H9 (cell line): ENCODE measurements around the gene PLEKHG3. TPM values are rescaled to one million over a fixed set of nuclear protein-coding genes. Genes with fewer than 3 reads are reported as not detected.

Experiments used
- DNase-seq: peaks from one replicate; pipeline ENCODE4 v3.0.0-alpha.2; 2017
- H2AFZ ChIP-seq: one replicate; pipeline ENCODE4 v1.6.1; 2013; ENCODE audit warnings: mild to moderate bottlenecking, low read length, control low read depth, moderate library complexity
- H2AK5ac ChIP-seq: 2 replicates; pipeline ENCODE4 v1.6.1; 2013; ENCODE audit warnings: low read length, control low read depth, mixed read lengths; ENCODE audit not compliant: insufficient read length
- H2BK120ac ChIP-seq: one replicate; pipeline ENCODE4 v1.6.1; 2013; ENCODE audit warnings: low read depth, mild to moderate bottlenecking, low read length, control low read depth, inconsistent platforms; ENCODE audit not compliant: poor library complexity, severe bottlenecking
- H2BK12ac ChIP-seq: 2 replicates; pipeline ENCODE4 v1.6.1; 2013; ENCODE audit warnings: low read length, control low read depth, mixed read lengths, low read depth; ENCODE audit not compliant: insufficient read length
- H2BK15ac ChIP-seq: 2 replicates; pipeline ENCODE4 v1.6.1; 2013; ENCODE audit warnings: low read depth, low read length, control low read depth
- H2BK20ac ChIP-seq: one replicate; pipeline ENCODE4 v1.6.1; 2013; ENCODE audit warnings: low read depth, mild to moderate bottlenecking, low read length, control low read depth, inconsistent platforms; ENCODE audit not compliant: poor library complexity, severe bottlenecking
- H2BK5ac ChIP-seq: 2 replicates; pipeline ENCODE4 v1.6.1; 2013; ENCODE audit warnings: low read length, control low read depth, mixed read lengths; ENCODE audit not compliant: insufficient read length
- H3K14ac ChIP-seq: 2 replicates; pipeline ENCODE4 v1.6.1; 2013; ENCODE audit warnings: low read length, control low read depth; ENCODE audit not compliant: insufficient read depth
- H3K18ac ChIP-seq: 2 replicates; pipeline ENCODE4 v1.6.1; 2013; ENCODE audit warnings: low read depth, mild to moderate bottlenecking, mixed read lengths, low read length, control low read depth; ENCODE audit not compliant: insufficient read length
- H3K23ac ChIP-seq: 2 replicates; pipeline ENCODE4 v1.6.1; 2013; ENCODE audit warnings: low read length, control low read depth, mixed read lengths, low read depth; ENCODE audit not compliant: insufficient read length
- H3K23me2 ChIP-seq: 2 replicates; pipeline ENCODE4 v1.6.1; 2013; ENCODE audit warnings: low read depth, mild to moderate bottlenecking, mixed read lengths, low read length, control low read depth; ENCODE audit not compliant: insufficient read length, poor library complexity, severe bottlenecking
- H3K27ac ChIP-seq: 2 replicates; pipeline ENCODE4 v1.5.1; 2013; ENCODE audit warnings: low read length, control low read depth, mixed read lengths, low read depth; ENCODE audit not compliant: insufficient read length
- H3K27me3 ChIP-seq: 2 replicates; pipeline ENCODE4 v1.6.1; 2013; ENCODE audit warnings: low read length, control low read depth, inconsistent platforms; ENCODE audit not compliant: insufficient read depth
- H3K4ac ChIP-seq: 2 replicates; pipeline ENCODE4 v1.6.1; 2013; ENCODE audit warnings: low read depth, mild to moderate bottlenecking, control low read depth, inconsistent platforms, low read length, moderate library complexity
- H3K4me1 ChIP-seq: 2 replicates; pipeline ENCODE4 v1.6.1; 2013; ENCODE audit warnings: low read length, control low read depth, inconsistent platforms; ENCODE audit not compliant: insufficient read depth
- H3K4me2 ChIP-seq: 2 replicates; pipeline ENCODE4 v1.6.1; 2013; ENCODE audit warnings: low read length, control low read depth, mixed read lengths; ENCODE audit not compliant: insufficient read length, insufficient read depth
- H3K56ac ChIP-seq: 2 replicates; pipeline ENCODE4 v1.6.1; 2013; ENCODE audit warnings: low read depth, mild to moderate bottlenecking, mixed read lengths, low read length, control low read depth; ENCODE audit not compliant: insufficient read length
- H3K79me1 ChIP-seq: 2 replicates; pipeline ENCODE4 v1.6.1; 2013; ENCODE audit warnings: low read depth, mild to moderate bottlenecking, moderate library complexity, low read length, control low read depth, inconsistent platforms; ENCODE audit not compliant: insufficient read depth, poor library complexity, severe bottlenecking
- H3K79me2 ChIP-seq: 2 replicates; pipeline ENCODE4 v1.6.1; 2013; ENCODE audit warnings: low read length, control low read depth, inconsistent platforms; ENCODE audit not compliant: insufficient read depth
- H3K9ac ChIP-seq: 2 replicates; pipeline ENCODE4 v1.6.1; 2013; ENCODE audit warnings: low read length, control low read depth, mixed read lengths; ENCODE audit not compliant: insufficient read length; ENCODE audit errors: extremely low read depth
- H3K9me3 ChIP-seq: one replicate; pipeline ENCODE4 v1.6.1; 2013; ENCODE audit warnings: low read depth, low read length, inconsistent platforms; ENCODE audit not compliant: control insufficient read depth
- H3T11ph ChIP-seq: one replicate; pipeline ENCODE4 v1.6.1; 2013; ENCODE audit warnings: mild to moderate bottlenecking, low read length, control low read depth, inconsistent platforms
- H4K20me1 ChIP-seq: one replicate; pipeline ENCODE4 v1.6.1; 2013; ENCODE audit not compliant: control insufficient read depth, insufficient read length, insufficient read depth
- H4K5ac ChIP-seq: 2 replicates; pipeline ENCODE4 v1.6.1; 2013; ENCODE audit warnings: low read depth, mild to moderate bottlenecking, mixed read lengths, low read length, control low read depth; ENCODE audit not compliant: insufficient read length
- H4K8ac ChIP-seq: replicated peaks from 2 replicates; pipeline ENCODE4 v1.6.1; 2013; ENCODE audit warnings: low read length, control low read depth, mixed read lengths, low read depth; ENCODE audit not compliant: insufficient read length
- H4K91ac ChIP-seq: 2 replicates; pipeline ENCODE4 v1.6.1; 2013; ENCODE audit warnings: low read depth, mild to moderate bottlenecking, moderate library complexity, mixed read lengths, low read length, control low read depth; ENCODE audit not compliant: insufficient read length
- H3K27ac Mint-ChIP-seq, 3 experiments: 2 replicates in 2 of 3; 3 replicates in 1 of 3; pipeline ENCODE4 v1.8.0; 2020 to 2021; ENCODE audit warnings: mixed read lengths in 3 of 3, mild to moderate bottlenecking in 1 of 3, moderate library complexity in 1 of 3
- H3K27me3 Mint-ChIP-seq: 2 replicates; pipeline ENCODE4 v1.8.0; 2021; ENCODE audit warnings: low read depth, mild to moderate bottlenecking, moderate library complexity, mixed read lengths
- H3K36me3 Mint-ChIP-seq, 3 experiments: 2 replicates in 2 of 3; 3 replicates in 1 of 3; pipeline ENCODE4 v1.8.0; 2020 to 2021; ENCODE audit warnings: low read depth in 3 of 3, mixed read lengths in 3 of 3; ENCODE audit not compliant: insufficient read depth in 1 of 3
- H3K4me1 Mint-ChIP-seq, 2 experiments: 2 replicates each; pipeline ENCODE4 v1.8.0; 2020; ENCODE audit warnings: mixed read lengths in 2 of 2
- H3K4me3 Mint-ChIP-seq, 2 experiments: 2 replicates in 1 of 2; 3 replicates in 1 of 2; pipeline ENCODE4 v1.8.0; 2020 to 2021; ENCODE audit warnings: mild to moderate bottlenecking in 2 of 2, mixed read lengths in 2 of 2, moderate library complexity in 1 of 2
- H3K9me3 Mint-ChIP-seq, 2 experiments: 2 replicates in 1 of 2; 3 replicates in 1 of 2; pipeline ENCODE4 v1.8.0; 2020; ENCODE audit warnings: mild to moderate bottlenecking in 2 of 2, mixed read lengths in 2 of 2, moderate library complexity in 1 of 2
- CTCF ChIP-seq: fragments of 200-600 bp; sonication (generic); conservative IDR thresholded peaks from 3 replicates; pipeline ENCODE4 v1.8.0; 2021; ENCODE audit warnings: antibody characterized with exemption, mild to moderate bottlenecking
- WGBS: extraction: QIAGEN DNeasy Blood & Tissue Kit; methylation state at CpG from one replicate; pipeline ENCODE4 v1.1.7; 2013; ENCODE audit warnings: missing lambda C conversion rate, low lambda C conversion rate, mixed read lengths; ENCODE audit not compliant: insufficient read length; ENCODE audit errors: extremely low coverage; 5-methylcytosine and 5-hydroxymethylcytosine counted together
- total RNA-seq: library from RNA; stranded (reverse); gene quantifications from 2 replicates; pipeline ENCODE4 v1.2.1, GENCODE V29; 2021

Gene PLEKHG3
- total RNA-seq, 1 experiment from 2014 or later: 48.5 TPM

- Histone ChIP-seq H2BK15ac (no peak overlapping the region), H3K9ac (no peak overlapping the region), H3K79me2 (no peaks in the 10 kb centered on the region), H3K4me1 (no peaks in the 10 kb centered on the region), H3K4me2 (no peak overlapping the region), H4K20me1 (no peaks in the 10 kb centered on the region), H2AK5ac (no peak overlapping the region), H4K91ac (no peak overlapping the region), H3K4ac (no peak overlapping the region), H3T11ph (no peak overlapping the region), H3K27me3 (no peaks in the 10 kb centered on the region), H3K18ac (no peak overlapping the region), H4K8ac (no peak overlapping the region), H3K56ac (no peak overlapping the region), H2BK12ac (no peak overlapping the region), H3K27ac (no peak overlapping the region), H4K5ac (no peak overlapping the region), H2AFZ (no peak overlapping the region), H2BK120ac (no peak overlapping the region), H3K14ac (no peak overlapping the region; the same call in 1 of the 2 replicates), H3K23me2 (peaks cover 4% of the 10 kb centered on the region), H3K9me3 (no peaks in the 10 kb centered on the region), H2BK20ac (no peak overlapping the region), H3K79me1 (no peaks in the 10 kb centered on the region), H2BK5ac (no peak overlapping the region), H3K23ac (no peak overlapping the region)
- no peak for DNase-seq
- peak overlapping the region in 1 of 3 experiments; percentile 55; a peak in 1 of 7 replicates for H3K27ac Mint-ChIP-seq
- no peak for TF ChIP-seq CTCF
- H3K4me1 Mint-ChIP-seq: peaks cover 32 to 45% of the 10 kb centered on the region in 2 experiments
- no peaks in the 10 kb centered on the region; a peak in 2 of 5 replicates for H3K9me3 Mint-ChIP-seq
- H3K36me3 Mint-ChIP-seq: no peaks in the 10 kb centered on the region; a peak in 1 of 7 replicates
- H3K4me3 Mint-ChIP-seq: no peak overlapping the region; a peak in 1 of 5 replicates
- no CpG with 5 or more reads among the region's 15 CpGs for WGBS
- H3K27me3 Mint-ChIP-seq: peaks cover 17% of the 10 kb centered on the region
Measured at GRCh38 chr14:64767215-64767964, 63.2 kb downstream of the PLEKHG3 start.
